ENCODE measurements around the gene ADAMTS3.

The ADAMTS3 gene

GRCh38 chr4:72300126-72300525 is 268.9 kb downstream of the ADAMTS3 start:
- no peak overlapping the region for H3K18ac ChIP-seq (ENCODE audit: low read length)
- H3K9ac ChIP-seq (ENCODE audit: low read depth, low read length, poor library complexity), result no peak overlapping the region
- no peaks in the 10 kb centered on the region for H3K27me3 ChIP-seq (ENCODE audit: control insufficient read depth in 3 of 3, insufficient read depth in 3 of 3, low read depth in 1 of 3, low read length in 3 of 3)
- H3K79me1 ChIP-seq (ENCODE audit: low read depth, low read length), result no peaks in the 10 kb centered on the region
- H2BK5ac ChIP-seq (ENCODE audit: low read length), result no peak overlapping the region
- WGBS, 2 donors (ENCODE audit: extremely low coverage in 2 of 2, insufficient read length in 2 of 2, insufficient replicate concordance in 1 of 2), result no CpG with 5 or more reads among the region's 1 CpG
- no peak overlapping the region for H3K14ac ChIP-seq (ENCODE audit: low read length)
- H2BK120ac ChIP-seq (ENCODE audit: low read depth, low read length), result no peak overlapping the region
- no peak overlapping the region for H2BK12ac ChIP-seq (ENCODE audit: low read length)
- H2AK5ac ChIP-seq (ENCODE audit: low read depth, low read length), result no peak overlapping the region
- H4K8ac ChIP-seq (ENCODE audit: low read depth, low read length), result no peak overlapping the region
- H3K23ac ChIP-seq (ENCODE audit: low read depth, low read length, poor library complexity), result no peak overlapping the region
- no peak overlapping the region for H3K4ac ChIP-seq (ENCODE audit: low read length)
- no peak overlapping the region for H3K27ac ChIP-seq (replicated peaks; ENCODE audit: low read length)
- no peak overlapping the region for H3K4me2 ChIP-seq (ENCODE audit: insufficient read depth, low read length, poor library complexity, severe bottlenecking)
- no peak overlapping the region for H2AFZ ChIP-seq (ENCODE audit: low read length)
- H3K4me3 ChIP-seq (ENCODE audit: low read length in 2 of 2), result no peak overlapping the region
- H3K36me3 ChIP-seq (replicated peaks in 1 of 2; ENCODE audit: control insufficient read depth in 2 of 2, insufficient read depth in 2 of 2, low read length in 2 of 2), result no peaks in the 10 kb centered on the region
- no peak overlapping the region for H4K91ac ChIP-seq (ENCODE audit: low read depth, low read length, poor library complexity)
- no peak for DNase-seq (ENCODE audit: low spot score)
- peaks cover 0 to 2% of the 10 kb centered on the region in 2 donors for H3K4me1 ChIP-seq (ENCODE audit: control insufficient read depth in 2 of 2, insufficient read depth in 1 of 2, low read depth in 1 of 2, low read length in 2 of 2)
- no peak overlapping the region for H2BK15ac ChIP-seq (ENCODE audit: low read length)
- no peaks in the 10 kb centered on the region for H3K9me3 ChIP-seq (replicated peaks in 1 of 2; ENCODE audit: control insufficient read depth in 2 of 2, insufficient read depth in 1 of 2, low read depth in 1 of 2, low read length in 2 of 2)

- Histone ChIP-seq H3K27ac (replicated peaks; ENCODE audit: low read length) (no peak overlapping the region), H3K9ac (ENCODE audit: low read depth, low read length, poor library complexity) (no peak overlapping the region), H3K4me1 (ENCODE audit: control insufficient read depth in 2 of 2, insufficient read depth in 1 of 2, low read depth in 1 of 2, low read length in 2 of 2) (peaks cover 0 to 2% of the 10 kb centered on the region in 2 donors), H3K4me3 (ENCODE audit: low read length in 2 of 2) (no peak overlapping the region), H2BK15ac (ENCODE audit: low read length) (no peak overlapping the region), H3K4ac (ENCODE audit: low read length) (no peak overlapping the region), H2BK12ac (ENCODE audit: low read length) (no peak overlapping the region), H4K91ac (ENCODE audit: low read depth, low read length, poor library complexity) (no peak overlapping the region), H3K23ac (ENCODE audit: low read depth, low read length, poor library complexity) (no peak overlapping the region), H2BK120ac (ENCODE audit: low read depth, low read length) (no peak overlapping the region), H3K36me3 (replicated peaks in 1 of 2; ENCODE audit: control insufficient read depth in 2 of 2, insufficient read depth in 2 of 2, low read length in 2 of 2) (no peaks in the 10 kb centered on the region), H3K9me3 (replicated peaks in 1 of 2; ENCODE audit: control insufficient read depth in 2 of 2, insufficient read depth in 1 of 2, low read depth in 1 of 2, low read length in 2 of 2) (no peaks in the 10 kb centered on the region), H3K4me2 (ENCODE audit: insufficient read depth, low read length, poor library complexity, severe bottlenecking) (no peak overlapping the region), H3K18ac (ENCODE audit: low read length) (no peak overlapping the region), H4K8ac (ENCODE audit: low read depth, low read length) (no peak overlapping the region), H2AK5ac (ENCODE audit: low read depth, low read length) (no peak overlapping the region), H3K14ac (ENCODE audit: low read length) (no peak overlapping the region), H2BK5ac (ENCODE audit: low read length) (no peak overlapping the region), H2AFZ (ENCODE audit: low read length) (no peak overlapping the region), H3K27me3 (ENCODE audit: control insufficient read depth in 3 of 3, insufficient read depth in 3 of 3, low read depth in 1 of 3, low read length in 3 of 3) (no peaks in the 10 kb centered on the region), H3K79me1 (ENCODE audit: low read depth, low read length) (no peaks in the 10 kb centered on the region)
- no CpG with 5 or more reads among the region's 5 CpGs for WGBS, 2 donors (ENCODE audit: extremely low coverage in 2 of 2, insufficient read length in 2 of 2, insufficient replicate concordance in 1 of 2)
- peak; percentile 21 for DNase-seq (ENCODE audit: low spot score)
Observed at GRCh38 chr4:72295966-72296557, 273.0 kb downstream of the ADAMTS3 start.

GRCh38 chr4:72290737-72291136 is 278.3 kb downstream of the ADAMTS3 start:
- Histone ChIP-seq H2AK5ac (ENCODE audit: low read depth, low read length) (no peak overlapping the region), H3K18ac (ENCODE audit: low read length) (no peak overlapping the region)
- WGBS, 2 donors (ENCODE audit: extremely low coverage in 2 of 2, insufficient read length in 2 of 2, insufficient replicate concordance in 1 of 2), result no CpG with 5 or more reads among the region's 9 CpGs

GRCh38 chr4:72286910-72287309 is 282.1 kb downstream of the ADAMTS3 start:
- H3K27me3 ChIP-seq (ENCODE audit: control insufficient read depth in 3 of 3, insufficient read depth in 3 of 3, low read depth in 1 of 3, low read length in 3 of 3), result no peaks in the 10 kb centered on the region
- no peak overlapping the region for H3K18ac ChIP-seq (ENCODE audit: low read length)
- H3K9ac ChIP-seq (ENCODE audit: low read depth, low read length, poor library complexity), result no peak overlapping the region
- no peak overlapping the region for H2AK5ac ChIP-seq (ENCODE audit: low read depth, low read length)
- H3K27ac ChIP-seq (replicated peaks; ENCODE audit: low read length), result no peak overlapping the region
- H3K9me3 ChIP-seq (replicated peaks in 1 of 2; ENCODE audit: control insufficient read depth in 2 of 2, insufficient read depth in 1 of 2, low read depth in 1 of 2, low read length in 2 of 2), result no peaks in the 10 kb centered on the region
- no peak overlapping the region for H3K4me2 ChIP-seq (ENCODE audit: insufficient read depth, low read length, poor library complexity, severe bottlenecking)
- H2BK15ac ChIP-seq (ENCODE audit: low read length), result no peak overlapping the region
- H3K4me3 ChIP-seq (ENCODE audit: low read length in 2 of 2), result no peak overlapping the region
- H2BK120ac ChIP-seq (ENCODE audit: low read depth, low read length), result no peak overlapping the region
- no peak overlapping the region for H4K91ac ChIP-seq (ENCODE audit: low read depth, low read length, poor library complexity)
- H3K79me1 ChIP-seq (ENCODE audit: low read depth, low read length), result no peaks in the 10 kb centered on the region
- H3K4ac ChIP-seq (ENCODE audit: low read length), result no peak overlapping the region
- no peak overlapping the region for H3K23ac ChIP-seq (ENCODE audit: low read depth, low read length, poor library complexity)
- H3K36me3 ChIP-seq (replicated peaks in 1 of 2; ENCODE audit: control insufficient read depth in 2 of 2, insufficient read depth in 2 of 2, low read length in 2 of 2), result peaks cover 0 to 3% of the 10 kb centered on the region in 2 donors
- no peaks in the 10 kb centered on the region for H3K4me1 ChIP-seq (ENCODE audit: control insufficient read depth in 2 of 2, insufficient read depth in 1 of 2, low read depth in 1 of 2, low read length in 2 of 2)
- no peak for DNase-seq (ENCODE audit: low spot score)
- no peak overlapping the region for H2BK12ac ChIP-seq (ENCODE audit: low read length)
- no peak overlapping the region for H4K8ac ChIP-seq (ENCODE audit: low read depth, low read length)
- WGBS, 2 donors (ENCODE audit: extremely low coverage in 2 of 2, insufficient read length in 2 of 2, insufficient replicate concordance in 1 of 2), result no CpG with 5 or more reads among the region's 2 CpGs
- no peak overlapping the region for H2BK5ac ChIP-seq (ENCODE audit: low read length)
- H3K14ac ChIP-seq (ENCODE audit: low read length), result no peak overlapping the region
- no peak overlapping the region for H2AFZ ChIP-seq (ENCODE audit: low read length)

More at GRCh38 chr4:72290737-72291136, 278.3 kb downstream of the ADAMTS3 start:
- no peak overlapping the region for H3K14ac ChIP-seq (ENCODE audit: low read length)
- H3K9me3 ChIP-seq (replicated peaks in 1 of 2; ENCODE audit: control insufficient read depth in 2 of 2, insufficient read depth in 1 of 2, low read depth in 1 of 2, low read length in 2 of 2), result no peaks in the 10 kb centered on the region
- no peaks in the 10 kb centered on the region for H3K36me3 ChIP-seq (replicated peaks in 1 of 2; ENCODE audit: control insufficient read depth in 2 of 2, insufficient read depth in 2 of 2, low read length in 2 of 2)
- no peak overlapping the region for H2BK120ac ChIP-seq (ENCODE audit: low read depth, low read length)
- no peak overlapping the region for H2BK12ac ChIP-seq (ENCODE audit: low read length)
- H3K9ac ChIP-seq (ENCODE audit: low read depth, low read length, poor library complexity), result no peak overlapping the region
- H2BK15ac ChIP-seq (ENCODE audit: low read length), result no peak overlapping the region
- H3K27ac ChIP-seq (replicated peaks; ENCODE audit: low read length), result no peak overlapping the region
- no peak for DNase-seq (ENCODE audit: low spot score)
- H3K4ac ChIP-seq (ENCODE audit: low read length), result no peak overlapping the region
- no peak overlapping the region for H3K23ac ChIP-seq (ENCODE audit: low read depth, low read length, poor library complexity)
- no peak overlapping the region for H3K4me2 ChIP-seq (ENCODE audit: insufficient read depth, low read length, poor library complexity, severe bottlenecking)
- no peak overlapping the region for H3K4me3 ChIP-seq (ENCODE audit: low read length in 2 of 2)
- no peak overlapping the region for H4K8ac ChIP-seq (ENCODE audit: low read depth, low read length)
- no peaks in the 10 kb centered on the region for H3K79me1 ChIP-seq (ENCODE audit: low read depth, low read length)
- no peaks in the 10 kb centered on the region for H3K27me3 ChIP-seq (ENCODE audit: control insufficient read depth in 3 of 3, insufficient read depth in 3 of 3, low read depth in 1 of 3, low read length in 3 of 3)
- no peak overlapping the region for H2AFZ ChIP-seq (ENCODE audit: low read length)
- no peaks in the 10 kb centered on the region for H3K4me1 ChIP-seq (ENCODE audit: control insufficient read depth in 2 of 2, insufficient read depth in 1 of 2, low read depth in 1 of 2, low read length in 2 of 2)
- no peak overlapping the region for H2BK5ac ChIP-seq (ENCODE audit: low read length)
- H4K91ac ChIP-seq (ENCODE audit: low read depth, low read length, poor library complexity), result no peak overlapping the region
